ENCODE measurements around the gene NFYC.

Gene NFYC

GRCh38 chr1:40740039-40740996 is 48.8 kb downstream of the NFYC start:
- Histone ChIP-seq H3K9me3 (ENCODE audit: control insufficient read depth, low read length) (no peaks in the 10 kb centered on the region), H3K4me1 (ENCODE audit: control insufficient read depth, insufficient read depth, low read length, poor library complexity, severe bottlenecking) (no peaks in the 10 kb centered on the region), H3K4me3 (ENCODE audit: extremely low read depth, insufficient read depth, low read length, poor library complexity, severe bottlenecking) (no peak overlapping the region), H3K27ac (ENCODE audit: low read depth, low read length, severe bottlenecking) (no peak overlapping the region), H3K36me3 (ENCODE audit: control insufficient read depth, insufficient read depth, low read length) (peaks cover 62% of the 10 kb centered on the region)
- WGBS, 2 experiments (ENCODE audit: insufficient coverage in 2 of 2), result 80% methylated on average over 1 of the region's 6 CpGs; no CpG with 5 or more reads in 1 of the 2 experiments

GRCh38 chr1:40740997-40741736 is 49.7 kb downstream of the NFYC start:
- Histone ChIP-seq H3K27ac (ENCODE audit: low read depth, low read length, severe bottlenecking) (no peak overlapping the region), H3K9me3 (ENCODE audit: control insufficient read depth, low read length) (no peaks in the 10 kb centered on the region), H3K4me3 (ENCODE audit: extremely low read depth, insufficient read depth, low read length, poor library complexity, severe bottlenecking) (no peak overlapping the region), H3K4me1 (ENCODE audit: control insufficient read depth, insufficient read depth, low read length, poor library complexity, severe bottlenecking) (no peaks in the 10 kb centered on the region), H3K36me3 (ENCODE audit: control insufficient read depth, insufficient read depth, low read length) (peaks cover 65% of the 10 kb centered on the region)
- WGBS, 2 experiments (ENCODE audit: insufficient coverage in 2 of 2), result 91 to 95% methylated on average over 3 to 4 of the region's 7 CpGs

GRCh38 chr1:40742363-40743061 is 51.0 kb downstream of the NFYC start:
- 92 to 100% methylated on average over 2 to 3 of the region's 3 CpGs for WGBS, 2 experiments (ENCODE audit: insufficient coverage in 2 of 2)
- Histone ChIP-seq H3K36me3 (ENCODE audit: control insufficient read depth, insufficient read depth, low read length) (peaks cover 76% of the 10 kb centered on the region), H3K4me3 (ENCODE audit: extremely low read depth, insufficient read depth, low read length, poor library complexity, severe bottlenecking) (no peak overlapping the region), H3K9me3 (ENCODE audit: control insufficient read depth, low read length) (no peaks in the 10 kb centered on the region), H3K27ac (ENCODE audit: low read depth, low read length, severe bottlenecking) (no peak overlapping the region), H3K4me1 (ENCODE audit: control insufficient read depth, insufficient read depth, low read length, poor library complexity, severe bottlenecking) (no peaks in the 10 kb centered on the region)

GRCh38 chr1:40743452-40743851 is 51.9 kb downstream of the NFYC start:
- WGBS, 2 experiments (ENCODE audit: insufficient coverage in 2 of 2), result 80 to 90% methylated on average over 2 of the region's 3 CpGs
- H3K27ac ChIP-seq (ENCODE audit: low read depth, low read length, severe bottlenecking), result no peak overlapping the region
- no peak overlapping the region for H3K4me3 ChIP-seq (ENCODE audit: extremely low read depth, insufficient read depth, low read length, poor library complexity, severe bottlenecking)
- H3K4me1 ChIP-seq (ENCODE audit: control insufficient read depth, insufficient read depth, low read length, poor library complexity, severe bottlenecking), result no peaks in the 10 kb centered on the region
- H3K36me3 ChIP-seq (ENCODE audit: control insufficient read depth, insufficient read depth, low read length), result peaks cover 84% of the 10 kb centered on the region
- H3K9me3 ChIP-seq (ENCODE audit: control insufficient read depth, low read length), result no peaks in the 10 kb centered on the region

- Histone ChIP-seq H3K36me3 (ENCODE audit: control insufficient read depth, insufficient read depth, low read length) (peaks cover 84% of the 10 kb centered on the region), H3K4me1 (ENCODE audit: control insufficient read depth, insufficient read depth, low read length, poor library complexity, severe bottlenecking) (no peaks in the 10 kb centered on the region), H3K9me3 (ENCODE audit: control insufficient read depth, low read length) (no peaks in the 10 kb centered on the region), H3K27ac (ENCODE audit: low read depth, low read length, severe bottlenecking) (no peak overlapping the region), H3K4me3 (ENCODE audit: extremely low read depth, insufficient read depth, low read length, poor library complexity, severe bottlenecking) (no peak overlapping the region)
- 94 to 100% methylated on average over 3 of the region's 3 CpGs for WGBS, 2 experiments (ENCODE audit: insufficient coverage in 2 of 2)
Measured at GRCh38 chr1:40743860-40744259, 52.4 kb downstream of the NFYC start.

GRCh38 chr1:40745176-40745575 is 53.7 kb downstream of the NFYC start:
- no peak overlapping the region for H3K27ac ChIP-seq (ENCODE audit: low read depth, low read length, severe bottlenecking)
- H3K9me3 ChIP-seq (ENCODE audit: control insufficient read depth, low read length), result no peaks in the 10 kb centered on the region
- peaks cover 83% of the 10 kb centered on the region for H3K36me3 ChIP-seq (ENCODE audit: control insufficient read depth, insufficient read depth, low read length)
- no peak overlapping the region for H3K4me3 ChIP-seq (ENCODE audit: extremely low read depth, insufficient read depth, low read length, poor library complexity, severe bottlenecking)
- WGBS, 2 experiments (ENCODE audit: insufficient coverage in 2 of 2), result no CpG with 5 or more reads among the region's 1 CpG
- no peaks in the 10 kb centered on the region for H3K4me1 ChIP-seq (ENCODE audit: control insufficient read depth, insufficient read depth, low read length, poor library complexity, severe bottlenecking)

- H3K4me1 ChIP-seq (ENCODE audit: control insufficient read depth, insufficient read depth, low read length, poor library complexity, severe bottlenecking), result no peaks in the 10 kb centered on the region
- H3K4me3 ChIP-seq (ENCODE audit: extremely low read depth, insufficient read depth, low read length, poor library complexity, severe bottlenecking), result no peak overlapping the region
- no peaks in the 10 kb centered on the region for H3K9me3 ChIP-seq (ENCODE audit: control insufficient read depth, low read length)
- WGBS, 2 experiments (ENCODE audit: insufficient coverage in 2 of 2), result 100% methylated on average over 2 of the region's 2 CpGs; no CpG with 5 or more reads in 1 of the 2 experiments
- H3K36me3 ChIP-seq (ENCODE audit: control insufficient read depth, insufficient read depth, low read length), result peaks cover 80% of the 10 kb centered on the region
- H3K27ac ChIP-seq (ENCODE audit: low read depth, low read length, severe bottlenecking), result no peak overlapping the region
Measured at GRCh38 chr1:40746344-40747090, 55.0 kb downstream of the NFYC start.

GRCh38 chr1:40748841-40749718 is 57.6 kb downstream of the NFYC start:
- no peaks in the 10 kb centered on the region for H3K4me1 ChIP-seq (ENCODE audit: control insufficient read depth, insufficient read depth, low read length, poor library complexity, severe bottlenecking)
- peaks cover 72% of the 10 kb centered on the region for H3K36me3 ChIP-seq (ENCODE audit: control insufficient read depth, insufficient read depth, low read length)
- no peaks in the 10 kb centered on the region for H3K9me3 ChIP-seq (ENCODE audit: control insufficient read depth, low read length)
- no peak overlapping the region for H3K27ac ChIP-seq (ENCODE audit: low read depth, low read length, severe bottlenecking)
- no peak overlapping the region for H3K4me3 ChIP-seq (ENCODE audit: extremely low read depth, insufficient read depth, low read length, poor library complexity, severe bottlenecking)
- WGBS, 2 experiments (ENCODE audit: insufficient coverage in 2 of 2), result 94 to 98% methylated on average over 4 of the region's 5 CpGs

- Histone ChIP-seq H3K4me3 (ENCODE audit: extremely low read depth, insufficient read depth, low read length, poor library complexity, severe bottlenecking) (no peak overlapping the region), H3K27ac (ENCODE audit: low read depth, low read length, severe bottlenecking) (no peak overlapping the region), H3K4me1 (ENCODE audit: control insufficient read depth, insufficient read depth, low read length, poor library complexity, severe bottlenecking) (no peaks in the 10 kb centered on the region), H3K36me3 (ENCODE audit: control insufficient read depth, insufficient read depth, low read length) (peaks cover 73% of the 10 kb centered on the region), H3K9me3 (ENCODE audit: control insufficient read depth, low read length) (no peaks in the 10 kb centered on the region)
- 67 to 78% methylated on average over 2 of the region's 3 CpGs for WGBS, 2 experiments (ENCODE audit: insufficient coverage in 2 of 2)
Measured at GRCh38 chr1:40749817-40750216, 58.3 kb downstream of the NFYC start.

Data from mesodermal cell (in vitro differentiated cells).